Activated naive CD4-positive, alpha-beta T cell treated with anti-CD3 and anti-CD28 coated beads, Interleukin-2, amount 50 U/mL, for 24 hours (primary cell): ENCODE data around the gene ARGLU1.
A peak's percentile ranks its signal among the peaks of the same experiment; 100 is the strongest.

Source experiments
- H3K27ac Mint-ChIP-seq: one replicate; pipeline ENCODE4 v1.8.0; 2021; ENCODE audit warnings: mild to moderate bottlenecking, mixed read lengths
- H3K27me3 Mint-ChIP-seq: one replicate; pipeline ENCODE4 v1.8.0; 2021; ENCODE audit warnings: mixed read lengths
- H3K36me3 Mint-ChIP-seq: one replicate; pipeline ENCODE4 v1.8.0; 2021; ENCODE audit warnings: mixed read lengths
- H3K4me1 Mint-ChIP-seq: one replicate; pipeline ENCODE4 v1.8.0; 2021; ENCODE audit warnings: mixed read lengths
- H3K4me3 Mint-ChIP-seq: one replicate; pipeline ENCODE4 v1.8.0; 2021; ENCODE audit warnings: mild to moderate bottlenecking, mixed read lengths
- H3K9me3 Mint-ChIP-seq: one replicate; pipeline ENCODE4 v1.8.0; 2021; ENCODE audit warnings: mixed read lengths

Gene ARGLU1

DNA sequence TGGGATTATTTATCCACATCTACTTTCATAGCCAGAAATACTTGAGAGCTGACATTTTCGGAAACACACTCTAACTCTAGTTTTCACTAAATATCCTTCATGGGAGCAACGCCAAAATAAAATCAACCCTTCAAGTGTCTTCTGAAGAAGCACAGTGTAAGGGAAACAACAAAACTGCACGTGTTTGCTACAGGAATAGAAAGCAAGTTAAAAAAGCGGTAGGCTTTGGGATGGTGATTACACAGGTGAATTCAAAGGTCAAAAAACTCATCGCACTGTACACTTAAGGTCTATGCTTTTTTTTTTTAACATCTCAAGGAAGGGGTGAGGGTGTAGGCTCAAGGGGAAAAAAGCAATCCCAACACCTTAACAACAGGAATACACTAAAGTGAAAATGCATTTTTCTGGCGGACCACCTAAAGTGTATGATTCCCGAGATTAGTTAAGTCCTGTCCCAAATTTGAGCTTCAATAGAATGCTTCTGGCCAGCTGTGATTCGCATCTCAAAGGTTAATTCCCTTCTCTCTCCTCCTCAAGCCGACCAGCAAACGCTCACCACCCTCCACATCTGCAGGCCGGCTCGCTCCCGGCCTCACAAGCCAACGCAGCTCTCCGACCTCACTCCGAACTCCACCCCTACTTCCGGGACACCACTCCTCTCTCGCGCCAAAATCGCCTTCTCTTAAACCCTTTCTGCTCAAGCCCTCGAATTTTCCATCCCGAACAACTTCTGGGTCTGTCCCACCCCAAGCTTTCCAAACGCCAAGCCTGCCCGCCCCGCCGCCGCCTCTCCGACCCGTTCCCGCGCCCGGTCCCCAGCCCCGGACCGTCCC is 1.1 kb downstream of the ARGLU1 start:
- no peaks in the 10 kb centered on the region for H3K27me3 Mint-ChIP-seq
- H3K9me3 Mint-ChIP-seq, result no peaks in the 10 kb centered on the region
- peak overlapping the region; percentile 98 for H3K4me3 Mint-ChIP-seq
- no peaks in the 10 kb centered on the region for H3K36me3 Mint-ChIP-seq
- H3K27ac Mint-ChIP-seq, result peak overlapping the region; percentile 77
- H3K4me1 Mint-ChIP-seq, result peaks cover 65% of the 10 kb centered on the region

- H3K27ac Mint-ChIP-seq, result peak overlapping the region; percentile 73
Measured at GRCh38 chr13:106565127-106565775, 2.7 kb downstream of the ARGLU1 start.

DNA sequence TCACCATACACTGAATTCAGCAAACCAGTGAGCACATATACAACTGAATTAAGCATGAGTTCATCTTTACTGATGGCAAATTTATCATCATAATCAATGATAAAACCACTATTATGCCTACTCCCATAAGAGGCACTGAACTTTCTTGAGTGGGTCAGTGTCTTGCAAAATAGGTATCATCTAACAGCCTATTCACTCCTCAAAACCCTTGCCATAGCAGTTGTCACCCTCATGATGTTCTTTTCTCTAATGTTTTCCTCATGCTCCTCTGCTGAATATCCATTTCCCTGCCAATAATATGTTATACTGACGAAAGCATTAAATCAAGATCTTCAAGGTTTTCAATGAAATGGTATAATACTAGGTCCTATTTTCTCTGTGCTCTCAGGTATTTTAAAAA is 5.6 kb downstream of the ARGLU1 start:
- Mint-ChIP-seq H3K4me3 (peak overlapping the region; percentile 55), H3K4me1 (peaks cover 81% of the 10 kb centered on the region), H3K9me3 (no peaks in the 10 kb centered on the region), H3K27me3 (no peaks in the 10 kb centered on the region), H3K27ac (no peak overlapping the region), H3K36me3 (peaks cover 6% of the 10 kb centered on the region)

More at GRCh38 chr13:106565127-106565775, 2.7 kb downstream of the ARGLU1 start:
- Mint-ChIP-seq H3K4me3 (peak overlapping the region; percentile 98), H3K4me1 (peaks cover 74% of the 10 kb centered on the region), H3K36me3 (no peaks in the 10 kb centered on the region), H3K9me3 (no peaks in the 10 kb centered on the region), H3K27me3 (no peaks in the 10 kb centered on the region)

DNA sequence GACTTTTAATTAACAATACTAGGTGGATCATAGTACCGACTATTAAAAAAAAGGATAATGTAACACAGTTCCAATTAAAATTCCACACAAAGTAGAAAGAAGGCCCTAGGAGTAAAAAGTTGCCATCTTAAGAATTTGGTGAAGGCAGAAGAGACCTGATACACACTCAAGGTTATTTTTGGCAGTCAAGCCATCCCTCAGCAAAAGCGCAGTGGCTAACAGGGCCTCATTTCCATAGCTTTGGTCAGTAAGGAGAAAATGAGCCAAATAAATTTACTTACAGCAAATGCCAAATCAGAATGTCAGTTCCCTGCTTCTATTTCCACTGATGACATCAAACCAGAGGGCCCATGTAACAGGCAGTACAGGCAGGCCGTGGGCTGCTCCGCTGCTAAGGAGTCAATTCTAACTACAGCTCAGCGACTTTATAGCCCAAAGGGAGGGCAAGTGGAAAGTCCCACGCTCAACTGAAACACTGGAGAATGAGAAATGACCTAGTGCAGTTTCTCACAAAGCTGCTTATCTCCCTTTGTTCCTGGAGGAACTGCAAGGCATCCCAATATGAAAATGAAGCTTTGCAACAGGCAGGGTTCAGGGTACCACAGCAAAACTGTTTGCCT is 6.3 kb downstream of the ARGLU1 start:
- Mint-ChIP-seq H3K4me3 (peak overlapping the region; percentile 66), H3K27me3 (no peaks in the 10 kb centered on the region), H3K9me3 (no peaks in the 10 kb centered on the region), H3K4me1 (peaks cover 88% of the 10 kb centered on the region), H3K36me3 (peaks cover 7% of the 10 kb centered on the region), H3K27ac (no peak overlapping the region)

DNA sequence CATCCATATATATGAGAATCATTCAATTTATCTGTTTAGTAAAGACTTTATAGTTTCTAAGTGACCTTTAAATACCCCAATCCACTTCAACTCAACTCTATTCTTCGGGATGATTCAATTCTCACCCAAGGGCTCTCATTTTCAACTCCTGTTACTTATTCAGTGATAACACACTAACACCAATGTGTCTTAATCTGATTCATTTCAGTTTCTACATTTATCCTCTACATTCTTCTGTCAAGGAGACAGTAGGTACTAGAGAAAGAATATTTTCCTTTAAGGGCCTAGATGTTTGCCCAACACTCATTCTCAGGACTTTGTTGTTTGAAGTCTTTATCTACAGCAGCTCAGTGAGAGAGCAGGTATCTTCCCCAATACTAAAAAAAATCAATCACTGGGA is 7.1 kb downstream of the ARGLU1 start:
- Mint-ChIP-seq H3K4me3 (peak overlapping the region; percentile 66), H3K27ac (peak overlapping the region; percentile 19), H3K36me3 (peaks cover 13% of the 10 kb centered on the region), H3K9me3 (no peaks in the 10 kb centered on the region), H3K4me1 (peaks cover 87% of the 10 kb centered on the region), H3K27me3 (no peaks in the 10 kb centered on the region)

DNA sequence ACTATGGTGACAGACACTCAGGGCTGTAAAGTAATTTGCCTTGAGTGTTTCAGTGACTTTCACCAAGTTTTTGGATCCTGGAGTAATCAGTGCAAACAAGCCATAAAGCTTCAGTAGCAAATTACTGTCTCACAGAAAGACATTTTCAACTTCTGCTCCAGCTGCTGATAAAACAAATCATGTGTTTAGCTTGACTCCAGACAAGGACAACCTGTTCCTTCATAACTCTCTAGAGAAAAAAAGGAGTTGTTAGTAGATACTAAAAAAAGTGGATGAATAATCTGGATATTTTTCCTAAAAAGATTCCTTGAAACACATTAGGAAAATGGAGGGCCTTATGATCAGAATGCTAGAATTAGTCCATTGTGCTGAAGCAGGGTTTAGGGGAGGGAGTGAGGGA is 9.4 kb downstream of the ARGLU1 start:
- Mint-ChIP-seq H3K36me3 (peaks cover 20% of the 10 kb centered on the region), H3K4me1 (peaks cover 78% of the 10 kb centered on the region), H3K4me3 (peak overlapping the region; percentile 4), H3K27ac (no peak overlapping the region), H3K9me3 (no peaks in the 10 kb centered on the region), H3K27me3 (no peaks in the 10 kb centered on the region)

GRCh38 chr13:106555631-106556328 is 12.2 kb downstream of the ARGLU1 start:
- Mint-ChIP-seq H3K4me3 (no peak overlapping the region), H3K9me3 (no peaks in the 10 kb centered on the region), H3K27me3 (no peaks in the 10 kb centered on the region), H3K27ac (no peak overlapping the region), H3K4me1 (peaks cover 78% of the 10 kb centered on the region), H3K36me3 (peaks cover 25% of the 10 kb centered on the region)

DNA sequence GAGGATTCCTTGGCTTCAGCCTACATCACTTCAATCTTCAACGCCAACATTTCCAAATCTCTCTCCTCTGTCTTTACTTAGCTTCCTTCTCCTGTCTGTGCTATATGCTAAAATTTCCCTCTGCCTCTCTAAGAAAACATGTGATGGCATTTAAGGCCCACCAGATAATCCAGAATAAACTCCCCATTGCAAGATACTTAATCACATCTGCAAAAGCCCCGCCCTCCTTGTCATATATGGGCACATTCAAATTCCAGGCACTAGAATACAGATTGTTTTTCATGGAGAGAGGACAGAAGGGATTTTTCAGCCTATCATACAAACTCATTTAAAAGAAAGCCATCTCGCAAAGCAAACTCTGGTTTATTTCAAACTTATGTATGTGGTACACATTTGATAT is 16.2 kb downstream of the ARGLU1 start:
- no peak overlapping the region for H3K27ac Mint-ChIP-seq
- peaks cover 75% of the 10 kb centered on the region for H3K4me1 Mint-ChIP-seq
- H3K27me3 Mint-ChIP-seq, result no peaks in the 10 kb centered on the region
- H3K4me3 Mint-ChIP-seq, result no peak overlapping the region
- H3K36me3 Mint-ChIP-seq, result peaks cover 21% of the 10 kb centered on the region
- H3K9me3 Mint-ChIP-seq, result no peaks in the 10 kb centered on the region

DNA sequence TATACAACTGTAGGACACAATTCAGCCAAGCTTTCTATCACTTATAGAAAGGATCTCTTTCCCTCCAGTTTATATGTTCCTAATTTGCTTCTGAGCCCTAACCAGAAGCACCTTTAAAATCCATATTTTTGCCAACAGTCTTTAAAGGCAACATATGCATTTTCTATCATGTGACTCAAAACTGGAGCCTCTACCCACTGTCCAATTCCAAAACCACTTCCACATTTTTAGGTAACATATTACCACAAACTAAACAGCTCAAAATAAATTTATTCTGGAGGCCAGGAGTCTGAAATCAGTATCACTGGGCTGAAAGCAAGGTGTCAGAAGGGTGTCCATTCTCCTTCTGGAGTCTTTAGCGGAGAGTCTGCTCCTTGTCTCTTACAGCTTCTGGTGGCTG is 16.6 kb downstream of the ARGLU1 start:
- Mint-ChIP-seq H3K9me3 (no peaks in the 10 kb centered on the region), H3K27ac (no peak overlapping the region), H3K27me3 (no peaks in the 10 kb centered on the region), H3K4me1 (peaks cover 73% of the 10 kb centered on the region), H3K36me3 (peaks cover 18% of the 10 kb centered on the region), H3K4me3 (no peak overlapping the region)

GRCh38 chr13:106550570-106551135 is 17.3 kb downstream of the ARGLU1 start:
- H3K9me3 Mint-ChIP-seq, result no peaks in the 10 kb centered on the region
- peak overlapping the region; percentile 5 for H3K27ac Mint-ChIP-seq
- H3K4me1 Mint-ChIP-seq, result peaks cover 66% of the 10 kb centered on the region
- peaks cover 13% of the 10 kb centered on the region for H3K36me3 Mint-ChIP-seq
- H3K4me3 Mint-ChIP-seq, result no peak overlapping the region
- H3K27me3 Mint-ChIP-seq, result no peaks in the 10 kb centered on the region

- H3K36me3 Mint-ChIP-seq, result peaks cover 7% of the 10 kb centered on the region
- H3K4me3 Mint-ChIP-seq, result no peak overlapping the region
- no peaks in the 10 kb centered on the region for H3K27me3 Mint-ChIP-seq
- no peaks in the 10 kb centered on the region for H3K9me3 Mint-ChIP-seq
- no peak overlapping the region for H3K27ac Mint-ChIP-seq
- peaks cover 50% of the 10 kb centered on the region for H3K4me1 Mint-ChIP-seq
Measured at GRCh38 chr13:106548064-106548696, 19.8 kb downstream of the ARGLU1 start.

DNA sequence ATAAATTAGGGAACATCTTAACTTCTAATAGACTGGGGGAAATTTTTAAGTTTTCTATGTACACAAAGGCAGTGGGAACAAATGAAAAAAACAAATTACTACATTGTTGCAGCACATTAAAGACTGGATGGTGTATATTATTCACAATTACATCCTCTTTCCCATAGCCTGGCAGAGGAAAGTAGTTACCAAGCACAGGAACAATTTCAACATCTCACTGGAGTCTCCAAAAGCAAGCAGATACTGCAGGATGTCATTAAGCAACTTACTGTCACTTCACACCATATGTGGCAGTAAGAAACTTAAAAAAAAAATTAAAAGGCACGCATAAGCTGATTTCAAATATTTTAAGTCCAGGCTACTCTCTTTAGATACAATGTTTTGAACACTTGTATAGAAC is 26.1 kb downstream of the ARGLU1 start:
- Mint-ChIP-seq H3K4me1 (peaks cover under 1% of the 10 kb centered on the region), H3K4me3 (no peak overlapping the region), H3K9me3 (no peaks in the 10 kb centered on the region), H3K36me3 (peaks cover 3% of the 10 kb centered on the region), H3K27me3 (no peaks in the 10 kb centered on the region), H3K27ac (no peak overlapping the region)

DNA sequence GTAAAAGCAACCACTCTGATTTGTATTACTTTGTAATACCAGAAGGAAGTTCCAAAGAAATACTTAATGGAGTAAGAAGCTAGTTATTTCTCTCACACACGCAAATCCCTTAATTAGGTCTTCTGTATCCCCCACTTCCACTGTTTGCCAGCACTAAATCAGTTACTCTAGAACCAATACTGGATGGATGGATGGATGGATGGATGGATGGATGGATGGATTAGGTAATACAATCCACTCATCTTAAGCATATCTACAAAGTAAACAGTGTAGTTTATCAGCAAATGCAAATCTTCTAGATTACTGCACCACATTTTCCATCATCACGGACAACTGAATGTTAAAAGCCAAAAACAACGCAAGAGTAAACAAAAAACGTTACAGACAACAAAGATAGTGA is 27.3 kb downstream of the ARGLU1 start:
- Mint-ChIP-seq H3K4me1 (peaks cover 7% of the 10 kb centered on the region), H3K36me3 (peaks cover 3% of the 10 kb centered on the region), H3K4me3 (no peak overlapping the region), H3K27me3 (no peaks in the 10 kb centered on the region), H3K27ac (no peak overlapping the region), H3K9me3 (no peaks in the 10 kb centered on the region)

DNA sequence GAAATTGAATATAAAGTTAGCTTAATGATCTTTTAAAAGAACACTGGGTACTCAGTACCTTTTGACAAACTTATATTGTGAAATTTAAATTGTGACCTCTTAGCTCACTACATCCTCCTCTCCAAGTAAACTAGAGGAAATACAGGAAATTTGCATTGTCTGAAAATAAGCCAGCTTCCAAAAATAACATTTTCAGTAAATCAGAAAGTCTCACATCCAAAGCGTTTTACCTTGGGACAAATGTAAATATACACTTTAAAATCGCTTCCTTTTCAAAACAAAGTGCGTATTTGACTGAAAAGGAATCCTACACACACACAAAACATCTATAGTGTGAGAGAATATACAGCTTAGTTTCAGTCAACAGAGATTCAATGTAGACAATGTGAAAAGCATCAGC is 30.4 kb downstream of the ARGLU1 start:
- peaks cover 20% of the 10 kb centered on the region for H3K4me1 Mint-ChIP-seq
- no peak overlapping the region for H3K4me3 Mint-ChIP-seq
- H3K36me3 Mint-ChIP-seq, result peaks cover 3% of the 10 kb centered on the region

More for the DNA sequence above, 30.4 kb downstream of the ARGLU1 start:
- Mint-ChIP-seq H3K27me3 (peaks cover 14% of the 10 kb centered on the region), H3K9me3 (no peaks in the 10 kb centered on the region), H3K27ac (no peak overlapping the region)
